Right cardiac atrium (tissue), 5 donors: ENCODE measurements around the gene FHL2. TPM values are rescaled to one million over a fixed set of nuclear protein-coding genes. Genes with fewer than 3 reads are reported as not detected.
A peak's percentile ranks its signal among the peaks of the same experiment; 100 is the strongest.

Experiments used
- ATAC-seq, 2 donors: fragments of 200-7000 bp; cut with Tn5 transposase; one replicate each; pipeline versions ENCODE4 v1.8.0 to v1.9.1; 2020; ENCODE audit warnings: moderate library complexity in 2 of 2, mild to moderate bottlenecking in 1 of 2
- DNase-seq, 3 donors: peaks; one replicate each; pipeline ENCODE4 v3.0.0-alpha.2; 2020
- H3K27ac ChIP-seq: one replicate; pipeline ENCODE4 v1.5.1; 2013; ENCODE audit warnings: mild to moderate bottlenecking, low read length, control low read depth, moderate library complexity
- H3K27me3 ChIP-seq: one replicate; pipeline ENCODE4 v1.6.1; 2013; ENCODE audit not compliant: control insufficient read depth, insufficient read depth
- H3K4me1 ChIP-seq: one replicate; pipeline ENCODE4 v1.6.1; 2013; ENCODE audit warnings: low read length; ENCODE audit not compliant: control insufficient read depth, insufficient read depth
- H3K4me3 ChIP-seq: one replicate; pipeline ENCODE4 v1.5.1; 2013; ENCODE audit warnings: low read length, control low read depth
- H3K9me3 ChIP-seq: one replicate; pipeline ENCODE4 v1.6.1; 2013; ENCODE audit warnings: low read length; ENCODE audit not compliant: control insufficient read depth
- WGBS: extraction: QIAGEN DNeasy Blood & Tissue Kit; methylation state at CpG from one replicate; pipeline ENCODE4 v1.1.7; 2013; 5-methylcytosine and 5-hydroxymethylcytosine counted together
- intact Hi-C, 4 donors: fragments of 100-400 bp; cut with DNase I; formaldehyde crosslinking; loops; one replicate each; pipeline versions ENCODE4 v1.11.0 to v1.14.0; 2022 to 2023
- polyA plus RNA-seq: library from polyadenylated mRNA; stranded (reverse); fragments of 200-250 nt; gene quantifications from one replicate; pipeline ENCODE4 v1.2.3, GENCODE V29; 2013
- total RNA-seq, 4 donors: library from RNA; stranded (reverse); fragmentation: NEBNext Ultra II Directional; extraction: Animal tissue kit (Norgen Biotek cat#: 25700); gene quantifications; one replicate each; pipeline ENCODE4 v1.2.1, GENCODE V29; 2021
- donor health status: healthy with polysubstance abuse.
- donor health status: DM: no; HTN: yes; CAD: no.
- donor health status: DM: no; HTN: no; CAD: no.
- donor health status: DM: no; HTN: yes; CAD: no; lungs with severe emphysema.
- donor health status: DM: yes; HTN: yes; CAD: no.

The FHL2 gene
- total and polyA plus RNA-seq, 5 donors, result 410 to 631 (median 457) TPM

DNA sequence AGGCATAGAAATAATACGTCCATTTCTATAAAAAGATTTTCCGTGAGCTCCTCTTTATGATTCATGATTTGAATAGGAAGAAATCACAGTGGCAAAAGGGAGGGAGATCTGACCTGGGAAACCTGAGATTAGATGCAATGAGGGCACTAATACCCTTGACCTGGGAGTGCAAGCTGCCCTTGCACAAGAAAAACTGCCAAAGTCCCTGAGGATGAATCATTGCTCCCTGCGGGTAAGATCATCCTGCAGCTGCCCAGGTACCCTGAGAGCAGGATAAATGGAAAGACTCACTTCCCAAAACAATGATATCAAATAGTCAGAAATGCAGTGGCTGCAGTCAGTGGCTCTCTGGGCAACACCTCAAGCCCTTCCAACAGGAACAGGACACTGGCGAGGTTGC, 11.6 kb downstream of the FHL2 start:
- 70% methylated on average over 4 of the region's 4 CpGs for WGBS
- intact Hi-C loops, result loop anchor here in 2 of 4 donors (10.0 kb wide), 2 partner anchors 48 to 108 kb away; no protein-coding TSS in a partner anchor
- peaks cover 8% of the 10 kb centered on the region for H3K4me1 ChIP-seq
- no peaks in the 10 kb centered on the region for H3K9me3 ChIP-seq
- DNase-seq (no peak), ATAC-seq (no peak)
- no peak overlapping the region for H3K4me3 ChIP-seq
- H3K27me3 ChIP-seq, result no peaks in the 10 kb centered on the region
- H3K27ac ChIP-seq, result peak overlapping the region; percentile 36

DNA sequence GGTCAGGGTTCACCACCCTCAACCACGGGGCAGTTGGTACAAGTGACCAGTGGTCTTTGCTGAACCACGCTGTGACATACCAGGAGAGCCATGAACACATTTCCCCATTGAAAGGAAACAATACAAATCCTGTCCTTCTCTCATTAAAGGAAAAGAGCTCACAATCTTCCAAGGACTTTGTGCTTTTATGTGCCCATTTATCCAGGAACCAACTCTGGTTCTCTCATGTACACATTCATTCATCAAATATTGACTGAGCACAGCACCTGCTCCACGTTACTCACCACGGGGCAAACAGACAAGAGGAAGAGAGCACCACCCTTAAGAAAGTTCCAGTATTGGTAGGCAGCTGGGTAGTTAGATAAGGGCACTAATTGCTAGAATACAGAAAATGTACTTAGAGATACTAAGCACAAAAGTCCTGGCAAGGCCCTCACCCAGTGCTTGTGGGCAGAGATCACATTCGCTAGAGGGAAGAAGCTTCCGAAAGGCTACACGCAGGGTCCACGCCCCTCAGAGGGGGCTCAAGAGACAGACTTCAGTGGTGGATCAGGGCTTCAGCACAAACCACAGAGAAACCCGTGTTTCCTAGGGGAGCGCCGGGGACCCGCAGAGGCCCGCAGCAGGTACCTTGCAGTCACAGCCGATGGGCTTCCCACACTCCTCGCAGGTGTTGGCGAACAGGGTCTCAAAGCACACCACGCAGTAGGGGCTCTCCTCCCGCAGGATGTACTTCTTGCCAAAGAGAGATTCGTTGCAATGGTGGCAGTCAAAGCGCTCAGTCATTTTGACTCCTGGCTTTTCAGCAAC, 12.9 kb downstream of the FHL2 start:
- Histone ChIP-seq H3K27ac (peak overlapping the region; percentile 26), H3K27me3 (no peaks in the 10 kb centered on the region), H3K4me1 (peaks cover 8% of the 10 kb centered on the region), H3K9me3 (no peaks in the 10 kb centered on the region), H3K4me3 (no peak overlapping the region)
- no peak for ATAC-seq
- intact Hi-C loops, result loop anchor here in 2 of 4 donors (10.0 kb wide), 2 partner anchors 49 to 109 kb away; no protein-coding TSS in a partner anchor
- 90% methylated on average over 20 of the region's 20 CpGs for WGBS
- DNase-seq, result no peak

DNA sequence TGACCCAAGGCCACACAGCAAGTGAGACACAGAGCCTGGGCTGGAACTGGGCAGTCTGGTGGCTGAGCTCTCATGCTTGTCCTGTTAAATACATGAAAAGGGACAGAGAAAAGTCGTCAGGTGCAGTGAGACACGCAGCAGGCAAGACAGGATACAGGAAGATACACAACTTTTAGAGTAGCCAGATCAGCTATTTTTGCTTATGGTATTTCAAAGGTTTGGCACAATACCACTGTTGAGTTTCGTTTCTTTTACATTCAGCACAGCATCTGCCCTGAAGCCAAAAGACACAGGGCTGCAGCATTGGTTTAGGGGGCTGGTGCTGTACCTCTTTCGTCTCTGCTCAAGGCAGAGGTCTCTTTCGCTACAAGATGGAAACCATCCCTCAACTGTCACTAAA, 14.0 kb downstream of the FHL2 start:
- no peak overlapping the region for H3K4me3 ChIP-seq
- no peak for DNase-seq
- no peaks in the 10 kb centered on the region for H3K9me3 ChIP-seq
- H3K27me3 ChIP-seq, result no peaks in the 10 kb centered on the region
- peaks cover 10% of the 10 kb centered on the region for H3K4me1 ChIP-seq
- 82% methylated on average over 5 of the region's 5 CpGs for WGBS
- no peak for ATAC-seq
- H3K27ac ChIP-seq, result no peak overlapping the region
- intact Hi-C loops, result loop anchor here in 2 of 4 donors (10.0 kb wide), 2 partner anchors 50 to 110 kb away; no protein-coding TSS in a partner anchor

DNA sequence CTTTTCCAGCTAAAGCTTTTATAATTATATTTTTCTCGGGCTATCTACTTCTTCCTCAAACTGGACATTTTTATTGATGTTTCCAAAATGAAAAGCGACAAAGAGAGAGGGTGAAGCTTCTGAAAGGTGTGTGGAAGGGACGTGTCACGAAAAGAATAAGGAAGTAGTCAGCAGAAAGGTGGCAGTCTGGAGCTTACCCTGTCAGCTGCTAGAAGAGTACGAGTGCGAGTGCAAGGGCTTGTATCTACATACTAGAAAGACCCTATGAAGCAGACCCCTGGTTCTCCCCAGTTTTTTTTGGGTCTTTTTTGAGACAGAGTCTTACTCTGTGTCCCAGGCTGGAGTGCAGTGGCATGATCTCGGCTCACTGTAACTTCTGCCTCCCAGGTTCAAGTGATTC, 14.6 kb downstream of the FHL2 start:
- no peak for ATAC-seq
- Histone ChIP-seq H3K27me3 (no peaks in the 10 kb centered on the region), H3K27ac (no peak overlapping the region), H3K4me3 (no peak overlapping the region), H3K4me1 (peaks cover 7% of the 10 kb centered on the region), H3K9me3 (no peaks in the 10 kb centered on the region)
- intact Hi-C loops, result loop anchor here in 2 of 4 donors (10.0 kb wide), 2 partner anchors 51 to 111 kb away; no protein-coding TSS in a partner anchor
- DNase-seq, result no peak
- 67% methylated on average over 7 of the region's 7 CpGs for WGBS

DNA sequence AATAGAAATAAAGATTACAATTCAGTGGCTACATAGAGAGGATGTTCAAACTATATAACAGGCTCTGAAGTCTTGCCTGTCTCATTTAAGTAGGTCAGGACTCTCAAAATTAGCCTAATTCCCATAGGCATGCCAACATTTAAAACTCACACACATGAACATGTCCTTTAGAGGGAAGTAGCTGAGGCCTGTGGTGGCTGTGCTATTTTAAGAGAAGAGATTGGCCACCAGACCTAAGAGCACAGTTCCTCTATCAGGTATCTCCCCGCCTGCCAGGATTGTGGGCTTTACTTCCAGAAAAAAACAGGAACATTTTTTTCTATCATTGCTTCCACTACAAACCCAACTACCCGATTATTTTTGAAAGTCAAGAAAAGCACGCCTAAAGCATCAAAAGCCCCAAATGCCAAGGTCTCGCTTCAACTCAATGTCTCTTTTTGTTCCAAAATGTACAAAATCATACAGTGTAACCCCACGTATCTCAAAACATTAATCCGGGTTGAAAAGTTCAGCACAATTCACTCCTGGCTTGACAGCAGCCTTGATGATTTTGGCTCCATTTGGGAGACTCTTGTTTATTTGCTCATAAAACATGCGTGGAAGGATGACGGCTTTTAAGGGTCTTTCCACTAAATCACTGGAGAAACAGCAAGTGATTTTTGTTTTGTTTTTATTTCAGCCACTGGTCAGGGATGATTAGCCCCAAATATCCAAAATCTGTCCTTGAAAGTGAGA, 15.3 kb downstream of the FHL2 start:
- Histone ChIP-seq H3K9me3 (no peaks in the 10 kb centered on the region), H3K4me1 (peaks cover 7% of the 10 kb centered on the region), H3K27me3 (no peaks in the 10 kb centered on the region), H3K27ac (peak overlapping the region; percentile 47), H3K4me3 (no peak overlapping the region)
- peak; percentile 35 to 61 for ATAC-seq
- intact Hi-C loops, result loop anchor here in 2 of 4 donors (10.0 kb wide), 2 partner anchors 51 to 111 kb away; no protein-coding TSS in a partner anchor
- no peak for DNase-seq
- 41% methylated on average over 8 of the region's 8 CpGs for WGBS

DNA sequence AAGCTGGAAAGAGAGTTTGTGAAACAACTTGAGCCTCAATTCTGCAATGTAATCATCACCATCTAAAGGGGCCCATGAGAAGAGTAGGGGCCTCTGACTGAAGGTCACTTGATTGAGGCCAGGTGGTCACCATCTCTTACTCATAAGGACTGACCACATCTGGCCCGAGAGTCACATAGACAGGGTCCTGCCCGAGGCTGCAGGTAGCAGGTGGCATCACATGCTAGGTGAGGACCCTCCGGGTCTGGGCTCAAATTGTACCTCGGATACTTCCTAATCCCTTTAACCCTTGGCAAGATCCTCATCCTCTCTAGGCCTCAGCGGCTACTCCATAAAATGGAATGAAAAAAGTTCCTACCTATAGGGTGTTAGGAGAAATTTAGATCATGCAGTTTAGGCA, 16.7 kb downstream of the FHL2 start:
- H3K9me3 ChIP-seq, result no peaks in the 10 kb centered on the region
- H3K27ac ChIP-seq, result no peak overlapping the region
- H3K27me3 ChIP-seq, result no peaks in the 10 kb centered on the region
- ATAC-seq (no peak), DNase-seq (no peak)
- H3K4me1 ChIP-seq, result peaks cover 7% of the 10 kb centered on the region
- intact Hi-C loops, result loop anchor here in 2 of 4 donors (10.0 kb wide), 2 partner anchors 53 to 113 kb away; no protein-coding TSS in a partner anchor
- H3K4me3 ChIP-seq, result no peak overlapping the region
- WGBS, result 87% methylated on average over 5 of the region's 5 CpGs

DNA sequence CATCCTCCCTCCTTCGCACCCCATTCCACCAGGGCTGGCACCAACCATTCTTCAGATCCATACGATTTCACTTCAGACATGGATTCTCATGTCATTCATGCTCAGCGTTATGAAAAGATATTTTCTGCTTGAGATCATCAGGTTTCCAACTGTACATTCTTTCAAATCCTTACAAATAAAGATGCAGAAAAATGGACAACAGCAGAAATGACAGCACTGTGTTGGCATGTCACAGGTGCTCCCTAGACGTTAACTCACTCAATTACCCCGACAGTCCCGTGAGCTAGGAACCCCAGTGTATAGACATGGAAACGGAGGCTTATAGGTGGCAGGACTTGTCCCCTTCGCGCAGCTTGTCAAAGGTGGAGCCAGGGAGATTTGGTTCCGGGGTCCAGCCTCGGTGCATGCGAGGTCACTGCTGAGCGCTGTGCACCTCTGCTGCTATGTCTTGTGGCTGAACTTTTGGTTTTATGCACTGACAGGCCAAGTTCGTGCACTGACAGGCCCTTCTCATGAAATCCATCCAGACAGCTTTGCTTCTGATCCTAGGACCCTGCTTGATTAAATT, 17.7 kb downstream of the FHL2 start:
- DNase-seq, result no peak
- Histone ChIP-seq H3K4me1 (peaks cover 5% of the 10 kb centered on the region), H3K27ac (peak overlapping the region; percentile 76), H3K4me3 (no peak overlapping the region), H3K27me3 (no peaks in the 10 kb centered on the region), H3K9me3 (no peaks in the 10 kb centered on the region)
- ATAC-seq, result peak in 1 of 2 donors; percentile 5
- intact Hi-C loops, result loop anchor here in 2 of 4 donors (10.0 kb wide), 2 partner anchors 54 to 114 kb away; no protein-coding TSS in a partner anchor
- 74% methylated on average over 14 of the region's 14 CpGs for WGBS

DNA sequence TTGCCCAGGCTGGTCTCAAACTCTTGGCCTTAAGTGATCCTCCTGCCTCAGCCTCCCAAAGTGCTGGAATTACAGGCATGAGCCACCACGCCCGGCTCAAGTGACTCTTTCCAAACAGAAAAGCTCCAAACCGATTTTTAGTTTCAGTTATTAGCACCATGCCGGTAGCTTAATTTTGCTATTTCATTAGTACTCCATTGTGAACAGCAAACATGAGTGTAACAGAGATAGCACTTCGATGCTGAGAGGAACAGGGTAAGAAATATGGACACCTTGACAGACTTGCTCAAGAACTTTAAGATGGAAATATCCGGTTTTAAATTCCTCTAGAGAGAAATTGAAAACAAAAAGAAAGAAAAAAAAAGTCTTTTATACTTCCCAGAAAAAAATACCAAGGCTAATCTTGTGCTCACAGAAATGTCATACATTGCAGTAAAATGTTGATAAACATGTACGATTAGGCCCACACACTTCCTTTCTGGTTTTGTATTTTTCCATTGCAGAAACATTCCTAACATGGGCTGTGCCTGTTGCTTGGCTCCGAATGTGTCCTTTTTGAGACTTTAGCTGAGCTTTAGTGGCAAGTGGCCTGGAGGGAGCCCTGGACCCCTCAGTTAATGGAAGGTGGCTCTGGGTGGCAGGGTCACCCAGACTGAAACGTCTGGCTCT, 18.3 kb downstream of the FHL2 start:
- 50% methylated on average over 9 of the region's 9 CpGs for WGBS
- peaks cover 5% of the 10 kb centered on the region for H3K4me1 ChIP-seq
- H3K27me3 ChIP-seq, result no peaks in the 10 kb centered on the region
- no peak overlapping the region for H3K4me3 ChIP-seq
- DNase-seq (peak in 1 of 3 donors; percentile 43), ATAC-seq (peak; percentile 42 to 61)
- no peaks in the 10 kb centered on the region for H3K9me3 ChIP-seq
- intact Hi-C loops, result loop anchor here in 2 of 4 donors (10.0 kb wide), 2 partner anchors 54 to 114 kb away; no protein-coding TSS in a partner anchor
- peak overlapping the region; percentile 76 for H3K27ac ChIP-seq

DNA sequence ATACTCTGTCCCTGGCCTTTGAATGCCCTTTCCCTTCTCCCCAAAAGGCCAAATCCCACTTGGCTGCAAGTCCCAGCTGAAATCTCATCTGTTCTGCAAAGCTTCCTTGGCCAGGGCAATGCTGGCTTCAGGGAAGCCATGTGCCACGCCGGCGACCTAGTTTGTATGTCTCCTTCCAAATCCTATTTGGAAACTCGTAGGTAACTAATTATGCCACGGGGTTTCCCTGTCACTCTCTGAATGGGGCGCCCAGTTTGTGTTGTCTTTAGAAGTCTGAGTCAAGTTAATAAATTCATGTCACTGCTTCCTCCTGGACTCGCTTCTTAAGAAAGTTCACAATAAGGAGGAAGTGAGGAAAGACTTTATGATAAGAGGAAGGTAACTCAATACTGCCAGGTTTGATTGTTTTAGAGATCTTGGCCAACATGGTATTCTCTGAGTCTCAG, 19.1 kb downstream of the FHL2 start:
- H3K4me3 ChIP-seq, result no peak overlapping the region
- no peaks in the 10 kb centered on the region for H3K9me3 ChIP-seq
- 73% methylated on average over 7 of the region's 7 CpGs for WGBS
- H3K4me1 ChIP-seq, result peaks cover 5% of the 10 kb centered on the region
- DNase-seq, result no peak
- no peak for ATAC-seq
- no peak overlapping the region for H3K27ac ChIP-seq
- intact Hi-C loops, result loop anchor here in 2 of 4 donors (10.0 kb wide), 2 partner anchors 55 to 115 kb away; no protein-coding TSS in a partner anchor
- no peaks in the 10 kb centered on the region for H3K27me3 ChIP-seq

DNA sequence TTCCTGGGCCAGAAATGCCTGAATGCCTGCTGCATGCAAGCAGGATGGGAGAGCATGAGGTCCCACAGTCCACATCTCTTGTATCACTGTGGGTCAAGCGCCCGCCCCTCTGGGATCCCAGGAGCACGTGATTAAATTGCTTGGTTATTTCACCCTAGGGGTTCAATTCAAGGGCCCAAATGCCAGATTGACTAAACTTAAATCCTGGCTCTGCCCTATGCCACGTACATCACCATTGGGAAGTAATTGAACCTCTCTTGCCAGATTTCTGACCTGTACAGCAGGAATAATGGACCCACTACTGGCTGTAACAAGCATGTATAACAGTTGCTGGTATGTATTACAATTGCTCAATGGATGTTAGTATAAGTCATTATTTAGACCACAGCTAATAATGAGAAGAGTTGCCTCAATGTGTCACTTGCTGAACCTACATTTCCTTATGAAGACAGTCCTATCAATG, 19.9 kb downstream of the FHL2 start:
- no peak overlapping the region for H3K4me3 ChIP-seq
- DNase-seq, result no peak
- no peak for ATAC-seq
- no peaks in the 10 kb centered on the region for H3K27me3 ChIP-seq
- H3K27ac ChIP-seq, result peak overlapping the region; percentile 24
- 85% methylated on average over 4 of the region's 4 CpGs for WGBS
- no peaks in the 10 kb centered on the region for H3K9me3 ChIP-seq
- intact Hi-C loops, result no loop called here
- peaks cover 5% of the 10 kb centered on the region for H3K4me1 ChIP-seq
